AG08396 (cell line): ENCODE measurements around the gene POMP.

Source experiments
- DNase-seq: peaks from one replicate; pipeline ENCODE4 v3.0.0; 2012; ENCODE audit warnings: low spot score, mixed read lengths

The POMP gene

GRCh38 chr13:28693605-28694491 lies 34.9 kb downstream of the POMP start:
- peak; percentile 53 for DNase-seq

GRCh38 chr13:28697441-28697840 lies 38.5 kb downstream of the POMP start:
- no peak for DNase-seq

GRCh38 chr13:28699246-28699645 lies 40.3 kb downstream of the POMP start:
- DNase-seq = no peak

- no peak for DNase-seq
These were observed 45.4 kb downstream of the POMP start for GRCh38 chr13:28704282-28704681.

GRCh38 chr13:28704919-28705318 lies 46.0 kb downstream of the POMP start:
- DNase-seq = no peak

DNA sequence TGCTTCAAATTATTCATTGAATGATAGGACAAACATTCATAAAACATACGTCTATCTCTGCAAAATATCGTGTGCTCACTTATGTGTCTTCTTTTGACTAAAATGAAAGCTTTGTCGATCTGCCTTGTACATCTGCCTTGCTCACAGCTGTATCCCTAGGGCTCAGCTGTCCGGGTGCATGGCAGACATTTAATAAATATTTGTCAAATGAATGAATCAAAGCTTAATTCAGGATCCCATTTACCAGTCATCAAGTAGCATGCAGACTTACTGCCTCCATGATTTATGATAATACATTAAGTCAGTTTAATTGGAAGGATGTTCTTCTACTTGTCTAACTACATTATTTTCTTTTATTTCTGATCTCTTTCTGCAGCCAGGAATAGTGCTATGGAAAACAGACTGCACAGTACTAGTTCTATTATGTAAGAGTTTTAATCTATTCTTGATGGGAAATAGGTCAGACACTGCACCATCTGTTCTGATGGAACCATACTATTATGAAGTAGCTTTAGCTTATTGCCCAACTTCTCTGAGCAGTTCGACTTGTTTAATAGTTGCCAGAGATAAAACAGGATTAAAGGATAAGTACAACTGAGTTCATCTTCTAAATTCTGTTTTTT lies 46.6 kb downstream of the POMP start:
- no peak for DNase-seq

DNA sequence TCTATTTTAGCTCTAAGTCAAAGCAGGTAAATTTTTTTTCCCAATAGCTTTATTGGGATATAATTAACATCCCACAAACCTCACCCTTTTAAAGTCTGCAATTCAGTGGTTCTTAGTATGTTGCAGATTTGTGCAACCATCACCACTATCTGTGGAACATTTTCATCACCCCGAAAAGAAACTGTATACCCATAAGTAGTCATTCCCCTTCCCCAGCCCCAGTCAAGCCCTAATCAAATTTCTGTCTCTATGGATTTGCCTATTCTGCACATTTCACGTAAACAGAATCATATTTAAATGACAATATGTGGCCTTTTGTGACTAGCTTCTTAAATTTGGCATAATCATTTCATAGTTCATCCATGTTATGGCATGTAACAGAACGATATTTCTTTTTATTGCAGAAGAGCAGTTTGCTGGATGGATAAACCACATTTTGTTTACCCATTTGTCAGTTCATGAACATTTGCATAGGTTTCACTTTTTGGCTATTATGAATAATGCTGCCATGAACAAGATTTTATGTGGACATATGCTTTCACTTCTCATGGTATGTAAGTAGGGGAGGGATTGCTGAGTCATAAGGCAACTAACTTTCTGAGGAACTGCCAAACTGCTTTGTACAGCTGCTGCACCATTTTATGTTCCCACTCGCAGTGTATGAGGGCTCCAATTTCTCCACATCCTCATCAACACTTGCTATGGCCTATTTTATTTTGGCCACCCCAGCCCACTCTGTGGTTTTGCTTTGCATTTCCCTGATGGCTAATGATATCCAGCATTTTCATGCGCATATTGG lies 48.9 kb downstream of the POMP start:
- peak; percentile 21 for DNase-seq

- no peak for DNase-seq
These were observed 51.2 kb downstream of the POMP start for GRCh38 chr13:28710161-28710560.

DNA sequence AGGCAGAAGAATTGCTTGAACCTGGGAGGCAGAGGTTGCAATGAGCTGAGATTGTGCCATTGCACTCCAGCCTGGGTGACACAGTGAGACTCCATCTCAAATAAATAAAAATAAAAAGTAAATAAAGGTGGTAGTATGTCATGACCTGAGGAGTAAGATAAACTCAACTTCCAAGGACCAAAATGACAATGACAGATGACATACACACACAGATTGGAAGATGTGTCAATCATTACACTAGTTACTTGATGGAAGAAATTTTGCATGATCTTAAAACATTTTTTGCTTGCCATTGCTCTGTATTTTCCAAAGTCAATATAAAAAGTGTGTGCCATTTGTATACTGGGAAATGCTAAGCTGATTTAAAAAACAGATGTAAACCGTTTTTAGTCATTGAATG lies 55.7 kb downstream of the POMP start:
- DNase-seq = no peak

GRCh38 chr13:28716511-28716910 lies 57.6 kb downstream of the POMP start:
- DNase-seq = peak; percentile 17

DNA sequence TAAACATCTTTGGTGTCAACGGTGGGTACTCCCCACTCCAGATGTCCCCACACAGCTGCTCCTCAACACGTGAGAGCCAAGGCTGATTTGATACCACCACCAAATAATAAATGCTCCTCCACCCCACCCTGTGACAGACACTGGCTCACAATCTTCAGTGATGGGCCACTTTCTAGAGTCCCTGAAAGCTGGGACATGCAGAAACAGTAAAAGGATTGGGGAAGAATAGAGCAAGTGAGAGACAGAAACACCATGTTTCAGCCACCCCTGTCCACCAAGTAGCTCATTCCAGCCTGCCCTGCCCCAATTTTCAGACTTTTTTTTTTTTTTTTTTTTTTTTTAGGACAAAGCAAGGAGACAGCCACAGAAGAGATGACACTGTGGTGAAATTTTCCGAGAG lies 58.2 kb downstream of the POMP start:
- DNase-seq = no peak

- peak; percentile 6 for DNase-seq
These were observed 59.2 kb downstream of the POMP start for GRCh38 chr13:28718196-28718542.

GRCh38 chr13:28718543-28719226 lies 59.8 kb downstream of the POMP start, which contains the start of gene SLC46A3:
SLC46A3 (minus strand) TSS chr13:28718970; CDS start chr13:28717998, 972 bp downstream.
- DNase-seq = peak; percentile 98

DNA sequence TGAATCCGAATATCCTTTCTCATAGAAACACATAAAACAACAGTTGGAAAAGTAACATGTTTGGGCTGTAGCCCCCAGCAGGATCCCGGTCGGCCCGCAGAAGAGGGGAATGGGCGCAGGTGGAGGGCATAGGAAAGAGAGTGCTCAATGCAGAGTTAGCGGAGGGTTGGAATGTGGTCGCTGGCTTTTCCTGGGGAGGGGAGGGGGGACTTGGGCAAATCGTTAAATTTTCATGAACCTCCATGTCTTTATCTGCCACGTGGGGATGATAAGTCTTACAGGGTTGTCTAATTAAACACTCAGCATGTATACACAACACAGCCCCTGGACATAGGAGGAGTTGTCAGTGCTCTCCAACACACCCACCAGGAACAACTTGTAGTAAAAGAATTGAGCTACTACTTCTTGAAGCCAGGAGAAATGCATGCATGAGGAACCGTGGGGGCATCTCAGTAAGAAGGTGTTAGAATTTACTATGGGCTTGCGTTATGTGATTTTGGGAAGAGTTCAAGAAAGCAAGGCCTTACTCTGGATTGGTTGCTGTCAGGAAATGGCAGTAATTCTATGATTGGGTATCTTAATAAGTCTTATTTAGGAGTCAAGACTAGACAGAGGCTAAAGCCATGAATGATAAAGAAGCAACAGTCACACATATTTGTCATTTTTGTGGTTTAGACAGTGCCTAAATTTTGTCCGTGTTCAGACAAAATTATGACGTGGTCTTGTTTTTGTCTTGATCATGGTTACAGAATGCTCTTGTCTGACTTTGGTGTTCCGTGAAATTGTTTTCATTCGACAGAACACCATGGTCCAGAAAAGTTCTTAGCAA lies 60.5 kb downstream of the POMP start:
- DNase-seq = peak; percentile 54

DNA sequence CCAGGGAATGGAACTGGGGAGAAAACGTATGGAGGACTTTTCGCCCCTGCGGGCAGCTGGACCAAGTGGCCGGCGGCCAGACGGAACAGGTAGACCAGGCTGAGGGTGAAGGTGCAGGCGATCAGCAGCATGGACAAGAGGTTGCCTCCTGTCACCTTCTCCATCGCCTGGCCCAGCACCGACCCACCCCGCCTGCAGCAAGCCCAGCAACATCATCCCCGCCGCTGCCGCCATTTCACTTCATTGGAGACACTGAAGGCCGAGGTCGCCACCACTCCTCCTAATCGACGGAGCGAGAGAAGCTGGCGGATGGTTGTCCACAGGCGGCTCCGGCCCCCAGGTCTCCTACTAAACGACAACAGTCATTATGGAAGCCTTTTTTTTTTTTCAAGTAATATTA lies 64.9 kb downstream of the POMP start:
- DNase-seq = no peak

DNA sequence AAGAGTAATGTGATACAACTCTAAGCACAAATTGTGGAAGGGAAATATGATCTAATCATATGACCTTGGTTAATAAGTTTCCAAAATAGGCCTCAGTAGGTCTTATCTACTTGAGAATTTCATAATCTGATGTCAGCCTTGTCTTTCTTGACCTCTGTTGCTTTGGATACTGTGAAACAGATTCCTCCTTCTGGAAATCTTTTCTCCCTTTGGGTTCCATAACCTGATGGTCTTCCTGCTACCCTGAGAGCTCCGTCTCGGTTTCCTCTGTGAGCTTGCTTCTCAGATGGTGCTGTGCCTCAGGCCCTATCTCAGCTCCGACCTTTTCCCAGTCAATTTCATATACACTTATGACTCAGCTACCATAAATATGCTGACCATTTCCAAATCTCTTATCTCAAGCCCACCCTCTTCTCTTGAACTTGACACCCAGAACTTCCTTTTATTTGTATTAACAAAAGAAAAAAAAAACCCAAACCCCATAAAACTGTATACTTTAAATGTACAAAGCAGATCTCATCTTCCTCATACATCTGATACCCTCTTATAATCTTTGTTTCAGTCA lies 66.2 kb downstream of the POMP start:
- DNase-seq = no peak
